Liver (tissue), 3 donors: ENCODE results near the gene DSCAML1.

Source experiments
- CTCF ChIP-seq: fragments of 150-350 bp; IDR thresholded peaks from 2 replicates; pipeline ENCODE4 v1.5.1; 2017; ENCODE audit warnings: improper control_type of control experiment, low read depth, low read length; ENCODE audit not compliant: missing input control
- JUND ChIP-seq, 2 donors: IDR thresholded peaks; 2 replicates each; pipeline ENCODE4 v1.6.1; 2016; ENCODE audit warnings: antibody characterized with exemption in 2 of 2
- RAD21 ChIP-seq, 2 donors: IDR thresholded peaks; 2 replicates each; pipeline ENCODE4 v1.6.1; 2016; ENCODE audit warnings: antibody characterized with exemption in 2 of 2, mild to moderate bottlenecking in 2 of 2
- SP1 ChIP-seq: IDR thresholded peaks from 2 replicates; pipeline ENCODE4 v1.6.1; 2018; ENCODE audit warnings: antibody characterized with exemption, mild to moderate bottlenecking
- YY1 ChIP-seq: IDR thresholded peaks from 2 replicates; pipeline ENCODE4 v1.6.1; 2016; ENCODE audit warnings: antibody characterized with exemption, mild to moderate bottlenecking
- donor health status: healthy.
- donor health status: healthy.

DNA sequence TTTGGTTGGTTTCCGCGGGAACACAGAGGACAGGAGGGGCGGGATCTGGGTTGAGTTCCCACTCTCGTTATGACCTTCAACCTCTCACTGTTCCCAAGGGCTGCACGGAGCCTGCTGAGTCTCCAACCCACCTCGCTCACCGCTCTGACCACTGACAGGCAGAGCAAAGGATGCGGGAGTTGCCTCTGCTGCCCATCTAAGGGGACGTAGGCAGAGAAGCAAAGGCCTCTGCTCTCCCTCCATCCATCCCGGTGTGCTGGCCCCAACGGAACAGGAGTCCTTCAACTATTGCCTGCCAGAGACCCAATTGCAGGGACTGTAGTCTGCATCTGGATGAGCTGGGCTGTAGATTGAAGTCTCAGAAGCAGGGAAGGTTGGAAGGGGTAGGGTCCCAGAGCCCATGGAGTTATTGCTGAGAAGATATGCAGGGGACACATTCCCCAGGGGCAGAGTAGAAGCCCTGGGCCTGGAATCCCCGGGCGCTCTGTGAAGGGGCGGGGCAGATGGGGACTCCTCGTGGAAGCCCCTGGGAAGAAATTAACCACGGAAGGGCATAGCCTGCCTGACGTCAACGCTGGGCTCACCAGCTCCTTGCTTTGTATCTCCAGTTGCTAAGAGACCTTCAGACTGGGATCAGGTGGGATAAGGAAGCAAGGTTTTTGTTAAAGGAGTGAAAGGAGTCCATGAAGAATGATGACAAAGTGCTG lies 40.2 kb upstream of the DSCAML1 start:
- no peak for TF ChIP-seq CTCF
- no peak for TF ChIP-seq RAD21 (IDR thresholded peaks at IDR 0.05)
- no peak for TF ChIP-seq SP1
- TF ChIP-seq JUND (IDR thresholded peaks at IDR 0.05) = no peak
- no peak for TF ChIP-seq YY1
